GM18858 (cell line): ENCODE results near the gene PLXNA2.

Experiments used
- ATAC-seq: cut with Tn5 transposase; IDR thresholded peaks from one replicate; pipeline ENCODE4 v1.9.1; 2021; ENCODE audit not compliant: unreplicated experiment

The PLXNA2 gene

DNA sequence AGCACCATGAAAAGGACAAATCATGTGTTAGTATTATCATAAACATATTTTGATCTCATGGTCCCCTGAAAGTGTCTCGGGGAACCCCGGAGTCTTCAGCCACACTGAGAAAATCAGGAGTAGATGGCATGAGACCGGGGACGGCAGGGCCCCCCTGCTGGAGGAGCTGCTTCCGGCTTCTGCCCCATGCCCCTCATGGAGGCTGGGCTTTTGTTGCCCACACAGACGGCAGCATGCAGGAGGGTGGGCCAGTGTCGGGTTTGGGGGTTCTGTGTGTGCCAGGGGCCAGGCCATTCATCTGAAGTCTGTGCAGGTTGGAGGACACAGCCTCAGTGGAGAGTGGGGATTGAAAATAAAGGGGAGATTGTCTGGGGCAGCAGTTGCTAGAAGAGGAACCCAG lies 258.2 kb downstream of the PLXNA2 start:
- no peak for ATAC-seq

- ATAC-seq: no peak
Measured at GRCh38 chr1:207984831-207985572, 259.2 kb downstream of the PLXNA2 start.

- no peak for ATAC-seq
Measured at GRCh38 chr1:207983044-207983635, 261.0 kb downstream of the PLXNA2 start.

- ATAC-seq: no peak
Measured at GRCh38 chr1:207981976-207982375, 262.2 kb downstream of the PLXNA2 start.

DNA sequence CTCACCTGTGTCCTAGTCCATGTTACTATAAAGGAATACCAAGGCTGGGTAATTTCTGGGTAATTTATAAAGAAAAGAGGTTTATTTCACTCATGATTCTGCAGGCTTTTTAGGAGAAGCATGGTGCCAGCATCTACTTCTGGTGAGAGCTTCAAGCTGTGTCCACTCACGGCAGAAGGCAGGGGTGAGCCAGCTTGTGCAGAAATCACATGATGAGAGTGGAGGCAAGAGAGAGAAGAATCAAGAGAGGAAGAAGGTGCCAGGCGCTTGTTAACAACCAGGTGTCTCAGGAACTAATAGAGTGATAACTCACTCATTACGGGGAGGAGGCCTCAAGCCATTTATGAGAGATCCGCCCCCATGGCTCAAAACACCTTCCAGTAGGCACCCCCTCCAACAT lies 265.7 kb downstream of the PLXNA2 start:
- no peak for ATAC-seq

- ATAC-seq: no peak
Measured at GRCh38 chr1:207977876-207978275, 266.3 kb downstream of the PLXNA2 start.

- ATAC-seq: no peak
Measured at GRCh38 chr1:207973898-207974568, 270.2 kb downstream of the PLXNA2 start.

GRCh38 chr1:207972337-207972736 lies 271.8 kb downstream of the PLXNA2 start:
- no peak for ATAC-seq
